GDM1 (cell line): ENCODE measurements around the gene ZNF804A.

Source experiments
- DNase-seq: peaks from one replicate; lab custom pipeline; 2025; lab: John Stamatoyannopoulos, UW

ZNF804A gene

GRCh38 chr2:184598316-184599053 is at the start of gene ZNF804A:
ZNF804A (plus strand) TSS chr2:184598529; CDS start chr2:184598960, 431 bp downstream.
- no peak for DNase-seq

- no peak for DNase-seq
Observed at GRCh38 chr2:184549153-184549552, 49.2 kb upstream of the ZNF804A start.

- DNase-seq = no peak
Observed at GRCh38 chr2:184551626-184552025, 46.7 kb upstream of the ZNF804A start.

- no peak for DNase-seq
Observed at GRCh38 chr2:184554736-184555135, 43.6 kb upstream of the ZNF804A start.

DNA sequence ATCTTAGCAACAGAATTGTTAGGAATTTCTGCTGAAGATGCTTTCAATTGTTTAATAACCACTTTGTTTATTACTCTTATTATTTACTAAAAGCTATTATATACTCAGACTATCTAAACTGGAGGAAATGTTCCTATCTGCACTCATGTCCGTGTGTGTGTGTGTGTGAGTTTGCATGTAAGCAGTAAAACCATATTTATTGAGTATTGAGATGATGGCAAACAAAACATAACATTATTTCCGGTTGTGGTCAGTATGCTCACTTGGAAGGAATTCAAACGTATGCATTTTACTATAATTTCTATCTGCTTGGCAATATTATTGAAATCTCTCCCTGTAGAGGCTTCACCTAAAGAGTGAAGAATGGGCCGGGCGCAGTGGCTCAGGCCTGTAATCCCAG is 43.0 kb upstream of the ZNF804A start:
- no peak for DNase-seq

DNA sequence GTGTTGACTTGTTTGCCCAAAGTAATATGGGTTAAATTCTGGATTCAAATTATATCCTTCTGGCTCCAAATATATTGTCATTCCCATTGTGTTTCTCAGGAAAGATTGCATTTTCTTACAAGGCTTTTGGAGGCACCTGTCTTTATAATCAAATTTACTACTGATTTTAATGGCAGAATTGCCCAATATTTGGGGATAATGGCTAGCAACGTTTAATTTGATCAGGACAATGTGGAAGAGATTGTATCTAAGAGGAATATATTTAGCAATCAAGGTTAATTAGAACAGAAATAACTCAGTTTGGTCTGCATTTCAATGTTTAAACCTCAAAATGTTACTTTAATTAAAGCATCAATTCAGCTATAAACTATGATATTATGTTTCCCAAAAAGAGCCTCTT is 41.7 kb upstream of the ZNF804A start:
- no peak for DNase-seq

- no peak for DNase-seq
Observed at GRCh38 chr2:184558713-184559464, 39.4 kb upstream of the ZNF804A start.

GRCh38 chr2:184560603-184561002 is 37.7 kb upstream of the ZNF804A start:
- DNase-seq = no peak

GRCh38 chr2:184562532-184562931 is 35.8 kb upstream of the ZNF804A start:
- no peak for DNase-seq

- no peak for DNase-seq
Observed at GRCh38 chr2:184564092-184564491, 34.2 kb upstream of the ZNF804A start.

DNA sequence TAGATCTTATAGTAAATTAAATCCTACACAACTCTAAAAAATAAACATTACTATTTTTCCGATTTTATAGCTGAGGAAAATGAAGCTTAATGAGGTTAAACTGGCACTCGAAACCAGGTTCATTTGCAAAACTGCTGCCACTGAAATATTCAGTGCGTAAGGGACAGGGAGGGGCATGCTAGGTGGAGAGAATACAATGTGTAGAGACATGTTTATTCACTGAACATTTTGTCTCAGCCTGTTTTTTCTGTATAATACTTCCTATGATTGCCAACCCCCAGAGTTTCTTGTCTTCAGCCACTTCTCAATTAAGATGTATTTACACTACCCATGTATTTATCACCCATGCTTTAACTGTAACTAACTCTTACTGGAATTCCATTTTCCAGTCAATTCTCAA is 31.6 kb upstream of the ZNF804A start:
- no peak for DNase-seq

GRCh38 chr2:184577056-184577455 is 21.3 kb upstream of the ZNF804A start:
- no peak for DNase-seq

GRCh38 chr2:184577743-184578142 is 20.6 kb upstream of the ZNF804A start:
- no peak for DNase-seq

GRCh38 chr2:184579226-184579625 is 19.1 kb upstream of the ZNF804A start:
- DNase-seq = no peak

DNA sequence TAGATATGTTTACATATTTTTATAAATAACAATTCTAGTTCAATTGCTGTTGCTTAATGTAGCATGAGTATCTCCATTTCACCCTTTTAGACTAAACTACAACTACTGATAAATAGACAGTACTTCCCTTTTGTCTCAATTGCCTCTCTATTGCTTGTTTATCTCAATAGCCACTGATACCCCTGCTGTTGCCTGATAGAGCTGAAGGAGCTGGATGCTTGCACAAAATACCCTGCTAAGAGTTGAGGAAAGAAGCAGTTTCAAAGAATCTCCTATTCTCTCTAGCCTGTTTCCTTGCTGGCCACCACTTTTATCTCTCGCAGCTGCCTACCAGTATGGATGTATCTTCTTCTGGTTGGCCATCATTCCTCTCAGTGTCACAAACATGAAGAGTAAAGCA is 16.9 kb upstream of the ZNF804A start:
- no peak for DNase-seq

DNA sequence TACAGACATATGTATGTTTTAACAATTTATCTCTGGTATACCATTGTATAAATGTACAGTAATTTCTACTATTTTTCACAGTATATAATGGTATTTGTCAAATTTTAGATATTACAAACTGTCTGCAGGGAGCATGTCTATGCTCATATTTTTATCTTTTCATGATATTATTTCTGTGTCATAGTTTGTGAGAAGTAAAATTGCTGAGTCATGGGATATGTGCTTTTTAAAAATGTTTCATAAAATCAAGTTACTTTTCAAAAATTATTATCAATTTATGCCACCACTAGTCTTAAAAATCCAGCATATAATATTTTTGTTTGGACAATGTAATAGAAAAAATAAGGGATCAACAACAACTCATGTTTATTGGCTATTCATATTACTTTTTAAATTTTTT is 9.1 kb upstream of the ZNF804A start:
- no peak for DNase-seq

DNA sequence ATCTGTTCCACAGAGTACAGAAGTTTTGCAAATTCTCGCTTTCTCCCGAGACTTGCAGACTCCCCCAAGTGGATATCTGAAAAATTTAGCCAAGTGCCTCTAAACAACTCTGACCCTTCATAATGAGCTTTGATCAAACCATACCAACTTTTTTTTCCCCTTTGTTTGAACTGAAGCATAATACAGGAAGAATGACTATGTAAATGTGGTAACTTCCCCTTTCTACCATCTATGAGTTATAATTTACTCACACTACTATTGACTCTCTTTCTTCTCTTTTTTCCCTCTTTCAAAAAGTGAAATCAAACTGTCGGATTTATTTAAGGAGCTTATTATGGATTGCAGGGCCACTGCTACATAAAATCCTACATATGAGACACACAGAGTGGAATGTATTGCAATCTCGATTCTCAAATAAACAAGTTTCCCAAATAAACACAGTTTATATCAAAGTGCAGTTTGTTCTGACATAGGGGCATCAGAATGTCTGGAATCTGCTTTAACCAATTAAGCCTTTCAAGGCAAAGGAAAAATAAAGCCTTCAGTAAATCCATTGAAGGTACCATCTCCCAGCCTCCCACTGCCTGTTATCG is 1.4 kb upstream of the ZNF804A start:
- no peak for DNase-seq

GRCh38 chr2:184597571-184597991 is 748 bp upstream of the ZNF804A start:
- DNase-seq = no peak

GRCh38 chr2:184598002-184598315 is 370 bp upstream of the ZNF804A start:
- no peak for DNase-seq

DNA sequence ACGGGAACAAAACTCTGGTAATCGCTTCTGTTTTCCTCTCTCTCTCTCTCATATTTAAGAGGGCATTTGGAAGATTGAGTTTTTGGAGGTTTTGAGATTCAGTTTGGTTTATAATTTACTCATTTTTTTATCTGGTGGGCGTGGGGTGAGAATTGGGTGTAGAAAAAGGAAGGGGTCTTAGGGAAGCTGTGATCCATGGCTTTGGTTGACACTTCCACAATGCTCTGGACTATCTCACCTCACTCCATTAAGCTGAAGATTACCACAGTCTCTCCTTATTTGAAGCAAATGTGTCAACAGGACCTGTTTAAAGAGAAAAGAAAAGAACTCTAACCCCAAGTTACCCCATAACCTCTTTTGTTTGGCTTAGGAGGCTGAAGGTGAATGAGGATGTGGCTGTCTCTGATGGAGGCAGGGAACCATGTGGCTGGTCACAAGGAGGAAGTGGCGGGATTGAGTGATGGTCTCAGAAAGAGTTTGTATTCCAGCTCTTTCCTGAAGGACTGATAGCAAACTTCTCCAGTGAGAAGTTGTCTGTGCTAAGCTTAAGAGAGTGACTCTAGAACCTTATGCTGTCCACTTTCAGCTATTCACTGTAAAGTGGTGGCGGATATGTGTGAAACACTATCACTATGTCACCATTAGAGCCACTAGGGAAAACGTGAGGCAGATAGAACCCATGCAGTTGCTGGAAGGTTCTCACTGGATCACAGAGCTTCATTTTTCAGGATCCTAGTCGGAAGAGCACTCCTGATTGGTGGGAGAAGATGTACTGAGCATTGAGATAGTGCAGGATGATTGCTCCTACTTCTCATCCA is 934 bp downstream of the ZNF804A start:
- DNase-seq = no peak

- DNase-seq = no peak
Observed at GRCh38 chr2:184599872-184600222, 1.5 kb downstream of the ZNF804A start.

DNA sequence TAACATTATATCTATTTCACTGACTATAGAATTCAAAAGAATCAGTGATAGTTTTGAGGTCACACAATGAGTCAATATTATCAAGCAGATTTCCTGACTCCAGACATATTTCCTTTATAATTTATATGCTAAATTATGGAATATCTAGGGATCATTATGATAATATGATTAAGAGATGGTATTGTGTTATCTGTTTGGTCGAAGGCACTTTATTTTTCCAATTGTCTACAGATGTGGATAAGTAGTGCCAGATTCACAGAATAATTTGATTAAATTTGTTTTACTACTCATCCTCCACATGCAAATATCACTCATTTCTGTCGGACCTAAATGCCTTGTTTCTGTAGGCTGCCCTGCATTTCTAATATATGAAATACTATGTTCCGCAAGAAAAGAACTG is 4.4 kb downstream of the ZNF804A start:
- no peak for DNase-seq

- DNase-seq = no peak
Observed at GRCh38 chr2:184610891-184611290, 12.6 kb downstream of the ZNF804A start.
